NT2/D1 (cell line): ENCODE measurements around the gene BSG.
"Not testable (repeated sequence)": the region's sequence is repeated elsewhere in the genome, so short reads cannot be mapped to it uniquely, and the experiment has no call there.

Source experiments
- DNase-seq: peaks from one replicate; pipeline ENCODE4 v3.0.0-alpha.2; 2011; ENCODE audit warnings: low read depth, low spot score
- H3K27me3 ChIP-seq: 2 replicates; pipeline ENCODE4 v1.6.0; 2011; ENCODE audit warnings: mild to moderate bottlenecking; ENCODE audit not compliant: insufficient read length, insufficient read depth
- H3K36me3 ChIP-seq: 2 replicates; pipeline ENCODE4 v1.6.1; 2011; ENCODE audit warnings: mild to moderate bottlenecking, low read length, mixed read lengths; ENCODE audit not compliant: insufficient read depth, insufficient read length
- H3K4me1 ChIP-seq: 2 replicates; pipeline ENCODE4 v1.5.1; 2011; ENCODE audit not compliant: insufficient read depth, insufficient read length
- H3K4me3 ChIP-seq: 2 replicates; pipeline ENCODE4 v1.5.1; 2011; ENCODE audit warnings: low read depth; ENCODE audit not compliant: insufficient read length
- H3K9ac ChIP-seq: 2 replicates; pipeline ENCODE4 v1.6.0; 2011; ENCODE audit warnings: low read depth; ENCODE audit not compliant: insufficient read length
- H3K9me3 ChIP-seq: 2 replicates; pipeline ENCODE4 v1.5.1; 2011; ENCODE audit warnings: mild to moderate bottlenecking, low read length; ENCODE audit not compliant: insufficient read depth
- SUZ12 ChIP-seq: IDR thresholded peaks from 2 replicates; pipeline ENCODE4 v1.6.1; 2011; ENCODE audit not compliant: insufficient read length, insufficient read depth; ENCODE audit errors: extremely low read depth
- YY1 ChIP-seq: IDR thresholded peaks from 2 replicates; pipeline ENCODE4 v1.6.1; 2011; ENCODE audit not compliant: insufficient read length, insufficient read depth
- ZNF274 ChIP-seq: IDR thresholded peaks from 2 replicates; pipeline ENCODE4 v1.6.1; 2011; ENCODE audit warnings: mild to moderate bottlenecking, low read depth, low read length

Gene BSG

GRCh38 chr19:623175-623916, 51.0 kb downstream of the BSG start:
- Histone ChIP-seq H3K9ac (no peak overlapping the region), H3K4me3 (no peak overlapping the region), H3K4me1 (peaks cover 3% of the 10 kb centered on the region), H3K36me3 (peaks cover 85% of the 10 kb centered on the region), H3K9me3 (no peaks in the 10 kb centered on the region), H3K27me3 (no peaks in the 10 kb centered on the region)
- DNase-seq: no peak
- TF ChIP-seq YY1 (no peak), ZNF274 (no peak), SUZ12 (no peak)

GRCh38 chr19:623974-624373, 51.6 kb downstream of the BSG start:
- Histone ChIP-seq H3K4me3 (no peak overlapping the region), H3K4me1 (peaks cover 3% of the 10 kb centered on the region), H3K27me3 (no peaks in the 10 kb centered on the region), H3K9ac (no peak overlapping the region), H3K36me3 (peaks cover 85% of the 10 kb centered on the region), H3K9me3 (no peaks in the 10 kb centered on the region)
- no peak for TF ChIP-seq YY1
- no peak for TF ChIP-seq ZNF274
- TF ChIP-seq SUZ12: no peak
- no peak for DNase-seq

DNA sequence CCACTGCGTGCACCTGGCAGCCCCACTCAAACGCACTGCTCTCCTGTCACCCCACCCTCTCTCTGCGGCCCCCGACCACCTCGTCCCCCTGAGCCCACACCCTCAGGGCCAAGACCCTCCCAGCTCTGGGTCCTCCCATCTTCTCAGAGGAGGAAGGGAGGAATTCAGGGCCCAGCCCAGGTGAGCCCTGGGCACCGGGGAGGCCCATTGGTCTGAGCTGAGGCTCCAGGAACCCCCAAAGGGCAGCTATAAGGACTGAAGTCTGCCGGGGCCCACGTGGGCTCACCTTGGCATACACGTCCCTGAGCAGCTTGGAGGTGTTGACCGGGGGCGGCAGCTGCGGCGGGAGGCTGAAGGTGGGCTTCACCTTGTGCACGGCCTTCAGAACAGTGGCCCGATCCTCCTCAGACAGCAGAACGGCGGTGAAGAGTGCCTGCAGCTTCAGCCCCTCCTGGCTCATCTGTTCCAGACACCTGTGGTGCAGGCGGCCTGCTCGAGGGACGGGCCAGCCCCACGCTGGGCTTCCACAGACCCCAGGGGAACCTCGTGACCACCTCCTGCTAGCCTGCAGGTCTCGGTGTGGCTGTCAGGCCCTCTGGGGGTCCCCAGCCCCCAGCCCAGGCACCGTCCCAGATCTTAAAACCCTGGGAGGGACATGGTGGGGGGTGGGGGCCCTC, 52.2 kb downstream of the BSG start:
- H3K27me3 ChIP-seq: no peaks in the 10 kb centered on the region
- H3K9ac ChIP-seq: no peak overlapping the region
- TF ChIP-seq YY1: no peak
- TF ChIP-seq ZNF274: no peak
- TF ChIP-seq SUZ12: no peak
- no peak for DNase-seq
- H3K4me1 ChIP-seq: peaks cover 3% of the 10 kb centered on the region
- H3K9me3 ChIP-seq: no peaks in the 10 kb centered on the region
- H3K4me3 ChIP-seq: no peak overlapping the region
- peaks cover 85% of the 10 kb centered on the region for H3K36me3 ChIP-seq

GRCh38 chr19:625257-625656, 52.9 kb downstream of the BSG start:
- Histone ChIP-seq H3K27me3 (no peaks in the 10 kb centered on the region), H3K9me3 (no peaks in the 10 kb centered on the region), H3K4me3 (no peak overlapping the region), H3K4me1 (peaks cover 4% of the 10 kb centered on the region), H3K9ac (no peak overlapping the region), H3K36me3 (peaks cover 84% of the 10 kb centered on the region)
- DNase-seq: no peak
- no peak for TF ChIP-seq YY1

DNA sequence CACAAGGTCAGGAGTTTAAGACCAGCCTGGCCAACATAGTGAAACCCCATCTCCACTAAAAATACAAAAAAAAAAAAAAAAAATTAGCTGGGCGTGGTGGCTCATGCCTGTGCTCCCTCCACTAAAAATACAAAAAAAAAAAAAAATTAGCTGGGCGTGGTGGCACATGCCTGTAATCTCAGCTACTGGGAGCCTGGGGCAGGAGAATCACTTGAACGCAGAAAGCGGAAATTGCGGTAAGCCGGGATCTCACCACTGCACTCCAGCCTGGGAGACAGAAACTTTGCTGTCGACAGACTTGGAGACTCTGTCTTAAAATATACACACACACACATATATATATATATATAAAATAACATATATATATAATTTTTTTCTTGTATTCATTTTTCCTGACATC, 54.2 kb downstream of the BSG start:
- DNase-seq, H3K9ac ChIP-seq, H3K9me3 ChIP-seq, H3K4me3 ChIP-seq, H3K27me3 ChIP-seq, H3K4me1 ChIP-seq: not testable (repeated sequence)
- H3K36me3 ChIP-seq: peaks cover 84% of the 10 kb centered on the region

- DNase-seq: no peak
- TF ChIP-seq ZNF274 (no peak), SUZ12 (no peak), YY1 (no peak)
- H3K27me3 ChIP-seq: no peaks in the 10 kb centered on the region
Measured at GRCh38 chr19:628168-628567, 55.8 kb downstream of the BSG start.

GRCh38 chr19:629515-629914, 57.1 kb downstream of the BSG start:
- not testable (repeated sequence) for H3K4me3 ChIP-seq, H3K9me3 ChIP-seq, DNase-seq, H3K27me3 ChIP-seq, H3K9ac ChIP-seq
- Histone ChIP-seq H3K4me1 (peaks cover 11% of the 10 kb centered on the region), H3K36me3 (peaks cover 55% of the 10 kb centered on the region)

More at GRCh38 chr19:628168-628567, 55.8 kb downstream of the BSG start:
- H3K4me3 ChIP-seq: no peak overlapping the region
- peaks cover 11% of the 10 kb centered on the region for H3K4me1 ChIP-seq
- no peaks in the 10 kb centered on the region for H3K9me3 ChIP-seq
- H3K9ac ChIP-seq: peak overlapping the region; percentile 50
- H3K36me3 ChIP-seq: peaks cover 68% of the 10 kb centered on the region
